GM21390 (cell line): Measurements from ENCODE around the gene PCK2.
"Not testable (repeated sequence)": the region's sequence is repeated elsewhere in the genome, so short reads cannot be mapped to it uniquely, and the experiment has no call there.

Experiments used
- ATAC-seq: cut with Tn5 transposase; IDR thresholded peaks from one replicate; pipeline ENCODE4 v1.9.1; 2021; ENCODE audit not compliant: unreplicated experiment

PCK2 gene

GRCh38 chr14:24093901-24094840, at the start of gene PCK2:
TSS of gene PCK2 (plus strand) at chr14:24094311. CDS start at chr14:24094406, 95 bp downstream.
- ATAC-seq = peak; percentile 46

GRCh38 chr14:24049002-24049401, 45.1 kb upstream of the PCK2 start:
- ATAC-seq = not testable (repeated sequence)

- ATAC-seq = not testable (repeated sequence)
These were observed 43.4 kb upstream of the PCK2 start for GRCh38 chr14:24050753-24051152.

DNA sequence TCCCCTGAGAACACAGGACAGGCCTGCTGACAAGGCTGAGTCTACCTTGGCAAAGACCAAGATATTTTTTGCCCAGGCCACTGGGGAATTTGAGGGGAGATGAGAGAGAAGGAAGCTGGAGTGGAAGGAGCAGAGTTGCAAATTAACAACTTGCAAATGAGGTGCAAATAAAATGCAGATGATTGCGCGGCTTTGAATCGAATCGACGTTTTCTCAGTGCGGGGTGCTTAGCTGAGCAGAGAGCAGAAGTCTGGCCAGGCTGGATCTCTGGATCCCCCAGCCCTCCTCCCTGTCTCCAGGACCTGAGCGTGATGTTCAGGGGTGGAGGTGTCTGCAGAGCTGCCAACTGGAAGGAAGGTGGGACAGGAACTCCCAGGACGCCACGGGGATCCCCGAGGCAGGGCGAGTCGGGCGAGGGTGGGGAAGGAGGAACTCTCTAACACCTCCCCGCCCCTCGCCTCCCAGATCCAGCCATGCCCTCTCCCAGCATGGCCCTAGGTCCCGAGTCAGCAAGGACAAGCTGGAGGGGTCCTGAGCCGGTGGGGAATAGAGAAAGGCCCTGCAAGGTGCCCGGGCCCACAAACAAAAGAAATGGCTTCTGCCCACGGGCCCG, 42.8 kb upstream of the PCK2 start:
- ATAC-seq = no peak

- peak; percentile 69 for ATAC-seq
These were observed 42.1 kb upstream of the PCK2 start, which contains the start of gene CARMIL3 for GRCh38 chr14:24051789-24052655. TSS of gene CARMIL3 (plus strand) at chr14:24052009. CDS start at chr14:24052154, 145 bp downstream.

- ATAC-seq = no peak
These were observed 41.2 kb upstream of the PCK2 start for GRCh38 chr14:24052656-24053547.

- no peak for ATAC-seq
These were observed 40.4 kb upstream of the PCK2 start for GRCh38 chr14:24053548-24054323.

GRCh38 chr14:24054324-24054641, 39.8 kb upstream of the PCK2 start:
- ATAC-seq = no peak

DNA sequence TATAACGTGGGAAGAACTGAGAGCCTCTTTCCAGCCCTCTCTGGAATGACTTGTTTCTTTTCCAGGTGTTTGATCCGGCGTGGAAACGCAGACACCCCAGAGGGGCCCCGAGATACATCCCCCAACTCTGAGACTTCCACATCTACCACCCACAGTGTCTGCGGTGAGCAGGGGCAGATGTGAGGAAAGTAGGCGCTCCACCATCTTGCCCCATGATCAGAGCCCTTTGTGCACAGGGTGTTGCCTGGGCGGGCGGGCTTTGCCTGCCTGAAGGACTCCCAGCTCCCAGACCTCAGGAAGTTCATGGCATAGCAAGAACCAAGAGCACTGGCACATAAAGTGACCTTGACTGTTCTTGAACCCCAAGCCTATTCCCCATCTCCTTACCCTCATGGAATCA, 39.5 kb upstream of the PCK2 start:
- ATAC-seq = no peak

GRCh38 chr14:24055971-24056799, 37.9 kb upstream of the PCK2 start:
- ATAC-seq = no peak

- ATAC-seq = no peak
These were observed 37.3 kb upstream of the PCK2 start for GRCh38 chr14:24056800-24057184.

GRCh38 chr14:24057271-24057670, 36.8 kb upstream of the PCK2 start:
- ATAC-seq = no peak

DNA sequence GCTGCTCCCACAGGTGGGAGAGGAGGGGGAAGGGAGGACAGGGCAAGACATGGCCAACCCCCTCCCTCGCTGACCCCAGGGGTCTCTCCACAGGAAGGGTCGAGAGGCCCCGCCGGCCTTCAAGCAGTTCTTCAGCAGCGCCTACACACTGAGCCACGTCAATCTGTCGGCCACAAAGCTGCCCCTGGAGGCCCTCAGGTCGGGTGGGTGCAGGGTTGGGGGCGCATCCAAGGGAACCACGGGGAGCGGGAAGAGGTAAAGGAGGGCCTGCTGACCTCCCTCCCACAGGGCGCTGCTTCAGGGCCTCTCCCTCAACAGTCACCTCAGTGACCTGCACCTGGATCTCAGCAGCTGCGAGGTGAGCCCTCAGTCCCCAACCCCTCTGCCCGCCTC, 36.2 kb upstream of the PCK2 start:
- no peak for ATAC-seq

DNA sequence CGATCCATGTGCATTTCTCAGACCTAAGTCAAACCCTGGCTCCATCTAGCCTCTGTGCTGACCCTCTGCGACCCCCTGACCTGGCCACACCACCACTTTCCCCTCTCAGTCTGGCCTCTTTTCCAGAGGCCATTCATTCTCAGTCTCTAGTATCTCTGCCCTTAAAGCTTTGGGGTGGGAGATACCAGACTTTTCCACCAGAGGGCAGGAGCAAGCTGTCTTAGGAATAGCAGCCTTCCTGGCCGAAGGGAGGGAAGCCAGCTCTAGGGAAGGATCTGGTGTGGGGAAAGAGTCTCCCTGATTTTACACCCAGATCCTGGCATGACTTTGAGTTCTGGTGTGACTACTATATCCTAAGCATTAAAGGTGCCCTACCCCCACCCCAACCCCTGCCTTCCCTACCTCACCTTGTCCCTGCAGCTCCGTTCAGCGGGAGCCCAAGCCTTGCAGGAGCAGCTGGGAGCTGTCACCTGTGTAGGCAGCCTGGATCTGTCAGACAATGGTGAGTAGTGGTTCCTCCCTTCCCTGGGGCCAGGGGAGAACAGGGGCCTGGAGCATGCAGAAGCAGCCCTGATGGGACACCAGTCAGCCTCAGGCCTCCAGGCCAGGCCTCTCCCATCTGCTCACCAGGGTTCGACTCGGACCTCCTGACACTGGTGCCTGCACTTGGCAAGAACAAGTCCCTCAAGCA, 35.7 kb upstream of the PCK2 start:
- no peak for ATAC-seq

DNA sequence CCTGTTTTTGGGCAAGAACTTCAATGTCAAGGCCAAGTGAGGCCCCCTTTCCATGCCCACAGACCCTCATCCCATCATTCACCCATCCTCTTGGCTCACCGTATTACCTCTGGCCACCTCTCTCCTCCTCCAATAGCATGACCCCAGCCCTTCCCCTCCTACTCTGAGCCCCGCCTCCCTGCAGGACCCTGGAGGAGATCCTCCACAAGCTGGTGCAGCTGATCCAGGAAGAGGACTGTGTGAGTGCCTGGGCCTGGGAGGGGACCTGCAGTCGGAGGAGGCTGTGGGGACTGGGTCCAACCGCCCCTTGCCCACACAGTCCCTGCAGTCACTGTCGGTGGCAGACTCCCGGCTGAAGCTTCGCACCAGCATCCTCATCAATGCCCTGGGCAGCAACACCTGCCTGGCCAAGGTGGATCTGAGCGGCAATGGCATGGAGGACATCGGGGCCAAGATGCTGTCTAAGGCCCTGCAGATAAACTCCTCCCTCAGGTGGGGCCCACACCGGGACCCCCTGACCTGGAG, 35.1 kb upstream of the PCK2 start:
- no peak for ATAC-seq

GRCh38 chr14:24059841-24060388, 34.2 kb upstream of the PCK2 start:
- ATAC-seq = no peak

- no peak for ATAC-seq
These were observed 33.7 kb upstream of the PCK2 start for GRCh38 chr14:24060443-24060842.
